Posterior vena cava (tissue), 2 donors: Measurements from ENCODE around the gene SPRY4. TPM values are rescaled to one million over a fixed set of nuclear protein-coding genes. Genes with fewer than 3 reads are reported as not detected.
"Not testable (repeated sequence)": the region's sequence is repeated elsewhere in the genome, so short reads cannot be mapped to it uniquely, and the experiment has no call there.

Experiments
- DNase-seq: peaks from one replicate; pipeline ENCODE4 v3.0.0-alpha.2; 2020; ENCODE audit warnings: low spot score
- intact Hi-C, 2 donors: fragments of 100-400 bp; cut with DNase I; formaldehyde crosslinking; loops; one replicate each; pipeline versions ENCODE4 v1.14.1 to v1.14.2; 2022 to 2023
- total RNA-seq, 2 donors: library from RNA; stranded (reverse); fragmentation: NEBNext Ultra II Directional; extraction: Animal tissue kit (Norgen Biotek cat#: 25700); gene quantifications; one replicate each; pipeline ENCODE4 v1.2.1, GENCODE V29; 2021
- donor health status: DM: yes; HTN: yes; CAD: no.
- donor health status: DM: yes; HTN: yes; CAD: no.

SPRY4 gene
- total RNA-seq, 2 donors from 2014 or later = 12.5 to 20.7 TPM

GRCh38 chr5:142301540-142301939 is 23.3 kb downstream of the SPRY4 start:
- DNase-seq = no peak
- intact Hi-C loops = no loop called here

GRCh38 chr5:142300677-142301076 is 24.1 kb downstream of the SPRY4 start:
- DNase-seq = no peak

GRCh38 chr5:142298789-142299188 is 26.0 kb downstream of the SPRY4 start:
- no peak for DNase-seq
- intact Hi-C loops = no loop called here

More at GRCh38 chr5:142300677-142301076, 24.1 kb downstream of the SPRY4 start:
- intact Hi-C loops = no loop called here

- DNase-seq, intact Hi-C loops: not testable (repeated sequence)
These were observed 27.0 kb downstream of the SPRY4 start for GRCh38 chr5:142297786-142298185.

- DNase-seq = no peak
- intact Hi-C loops = no loop called here
These were observed 27.9 kb downstream of the SPRY4 start for GRCh38 chr5:142296914-142297417.

GRCh38 chr5:142295960-142296860 is 28.6 kb downstream of the SPRY4 start:
- DNase-seq = no peak
- intact Hi-C loops = no loop called here

GRCh38 chr5:142295084-142295758 is 29.6 kb downstream of the SPRY4 start:
- intact Hi-C loops = no loop called here

GRCh38 chr5:142293486-142293885 is 31.3 kb downstream of the SPRY4 start:
- intact Hi-C loops = no loop called here
- no peak for DNase-seq

More at GRCh38 chr5:142295084-142295758, 29.6 kb downstream of the SPRY4 start:
- no peak for DNase-seq

- intact Hi-C loops = no loop called here
- DNase-seq = no peak
These were observed 32.0 kb downstream of the SPRY4 start for GRCh38 chr5:142292808-142293207.

- intact Hi-C loops = no loop called here
- no peak for DNase-seq
These were observed 32.6 kb downstream of the SPRY4 start for GRCh38 chr5:142292249-142292648.

GRCh38 chr5:142290577-142291299 is 34.1 kb downstream of the SPRY4 start:
- DNase-seq = no peak
- intact Hi-C loops = no loop called here

- intact Hi-C loops = no loop called here
These were observed 34.9 kb downstream of the SPRY4 start for GRCh38 chr5:142289708-142290576.

GRCh38 chr5:142287973-142288313 is 36.9 kb downstream of the SPRY4 start:
- no peak for DNase-seq
- intact Hi-C loops = no loop called here

More at GRCh38 chr5:142289708-142290576, 34.9 kb downstream of the SPRY4 start:
- no peak for DNase-seq

GRCh38 chr5:142287096-142287972 is 37.5 kb downstream of the SPRY4 start:
- intact Hi-C loops = no loop called here
- DNase-seq = no peak

GRCh38 chr5:142286111-142286510 is 38.7 kb downstream of the SPRY4 start:
- DNase-seq = no peak
- intact Hi-C loops = no loop called here

- intact Hi-C loops = no loop called here
- no peak for DNase-seq
These were observed 41.5 kb downstream of the SPRY4 start for GRCh38 chr5:142283304-142283703.

- intact Hi-C loops = no loop called here
- DNase-seq = no peak
These were observed 42.9 kb downstream of the SPRY4 start for GRCh38 chr5:142281966-142282365.

GRCh38 chr5:142281008-142281367 is 43.8 kb downstream of the SPRY4 start:
- intact Hi-C loops = no loop called here
- no peak for DNase-seq
